T-helper 2 cell (primary cell): Measurements from ENCODE around the gene PECR.
A peak's percentile ranks its signal among the peaks of the same experiment; 100 is the strongest.
"Not testable (repeated sequence)": the region's sequence is repeated elsewhere in the genome, so short reads cannot be mapped to it uniquely, and the experiment has no call there.

Experiments
- DNase-seq, 5 experiments: peaks; one replicate each; pipeline versions ENCODE4 v3.0.0 to v3.0.0-alpha.2; 2012 to 2022

PECR gene

GRCh38 chr2:216023055-216023648, 58.5 kb downstream of the PECR start:
- peak in 2 of 5 experiments; percentile 8 to 49 for DNase-seq

GRCh38 chr2:216021768-216022565, 59.6 kb downstream of the PECR start:
- DNase-seq = no peak

DNA sequence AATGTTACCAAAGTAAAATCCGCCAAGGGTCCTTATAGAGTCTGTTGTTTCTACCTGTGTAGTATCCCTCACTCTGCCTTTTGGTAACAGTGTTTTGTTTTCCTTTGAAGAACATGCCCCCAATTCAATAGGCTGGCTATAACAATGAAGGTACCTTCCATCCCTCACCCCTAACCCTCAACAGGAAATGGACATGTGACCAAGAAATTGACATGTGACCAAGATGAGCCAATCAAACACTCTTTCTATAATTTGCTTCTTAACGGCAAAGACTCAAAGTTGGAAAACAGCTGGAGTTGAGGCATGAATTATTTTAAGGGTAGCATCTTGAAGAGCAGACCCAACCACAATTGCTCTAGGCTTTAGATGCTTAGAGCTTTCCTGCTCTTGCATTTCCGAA, 62.9 kb downstream of the PECR start:
- no peak for DNase-seq

DNA sequence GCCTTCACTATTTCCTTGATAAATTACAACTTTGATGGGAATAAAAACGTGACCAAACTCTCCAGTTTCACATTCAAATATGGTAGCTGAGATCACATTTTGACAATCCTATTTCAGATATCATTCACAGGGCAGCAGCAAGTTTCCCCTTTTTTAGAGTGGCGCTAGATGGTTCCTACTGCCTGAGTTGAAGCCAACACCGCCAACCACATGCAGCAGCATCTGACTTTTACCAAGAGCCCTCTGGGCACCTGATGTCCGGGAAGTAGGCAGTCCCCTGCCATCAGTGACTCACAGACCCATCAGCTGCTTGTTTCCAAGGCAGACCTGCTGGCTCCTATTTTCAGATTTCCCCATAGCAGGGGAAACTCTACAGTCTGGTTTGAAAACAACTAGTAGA, 64.2 kb downstream of the PECR start:
- DNase-seq = peak in 1 of 5 experiments; percentile 41

GRCh38 chr2:216016581-216016980, 65.0 kb downstream of the PECR start:
- peak in 1 of 5 experiments; percentile 45 for DNase-seq

GRCh38 chr2:216015722-216016464, 65.7 kb downstream of the PECR start:
- DNase-seq = peak in 3 of 5 experiments; percentile 29 to 87 (median 55)

- no peak for DNase-seq
Measured at GRCh38 chr2:216014986-216015385, 66.6 kb downstream of the PECR start.

DNA sequence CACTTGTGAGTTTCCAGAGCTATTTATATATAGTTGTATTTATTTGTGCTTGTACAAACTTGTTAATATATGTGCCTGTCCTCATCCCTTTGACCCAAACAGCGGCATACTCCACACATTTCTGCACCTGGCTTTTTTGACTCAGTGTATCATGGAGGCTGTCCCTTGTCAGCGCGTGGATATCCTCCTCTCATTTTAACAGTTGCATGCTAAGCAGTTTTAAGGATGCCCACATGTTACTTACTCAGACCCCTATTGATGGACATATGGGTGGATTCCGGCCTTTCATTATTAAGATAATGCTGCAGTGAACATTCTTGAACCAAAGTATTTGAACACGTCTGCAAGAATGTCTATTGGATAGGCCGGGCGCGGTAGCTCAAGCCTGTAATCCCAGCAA, 67.6 kb downstream of the PECR start:
- no peak for DNase-seq

GRCh38 chr2:216013080-216013909, 68.3 kb downstream of the PECR start, which contains the start of gene MREG:
Gene MREG (minus strand): TSS chr2:216013551. CDS start chr2:216013327, 224 bp downstream.
- peak; percentile 67 to 82 (median 76) for DNase-seq

- DNase-seq = no peak
Measured at GRCh38 chr2:216012830-216013079, 68.9 kb downstream of the PECR start.

DNA sequence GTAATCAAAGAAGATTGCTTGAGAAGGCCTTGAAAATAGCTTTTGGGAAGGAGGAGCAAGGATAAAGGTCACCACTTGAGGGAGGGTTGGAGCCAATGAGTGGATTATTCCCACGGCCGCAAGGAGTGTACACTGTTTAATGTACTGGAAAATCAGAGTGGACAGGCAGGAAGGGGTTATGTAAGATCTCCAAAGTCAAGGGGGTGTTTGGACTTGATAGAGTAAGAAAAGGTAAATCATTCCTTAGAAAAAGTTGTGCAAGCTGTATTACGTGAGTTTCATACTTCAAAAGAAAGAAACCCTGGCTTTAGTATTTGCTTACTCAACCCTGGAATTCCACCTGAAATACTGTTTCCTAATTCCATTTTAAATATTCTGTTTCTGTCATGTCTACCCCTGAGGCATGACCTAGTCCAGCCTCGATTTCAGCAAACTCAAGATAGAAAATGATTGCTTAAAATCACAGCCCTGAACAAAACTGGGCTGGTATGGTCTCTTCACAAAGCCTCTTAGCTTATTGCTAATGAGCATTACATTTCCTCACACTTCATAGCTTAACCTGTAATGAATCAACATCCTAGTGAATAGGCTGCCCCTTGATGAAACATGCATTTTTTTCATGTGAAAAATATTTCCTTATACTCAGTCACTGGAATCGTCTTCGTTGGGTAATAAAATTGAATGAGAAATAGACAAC, 69.3 kb downstream of the PECR start:
- no peak for DNase-seq

DNA sequence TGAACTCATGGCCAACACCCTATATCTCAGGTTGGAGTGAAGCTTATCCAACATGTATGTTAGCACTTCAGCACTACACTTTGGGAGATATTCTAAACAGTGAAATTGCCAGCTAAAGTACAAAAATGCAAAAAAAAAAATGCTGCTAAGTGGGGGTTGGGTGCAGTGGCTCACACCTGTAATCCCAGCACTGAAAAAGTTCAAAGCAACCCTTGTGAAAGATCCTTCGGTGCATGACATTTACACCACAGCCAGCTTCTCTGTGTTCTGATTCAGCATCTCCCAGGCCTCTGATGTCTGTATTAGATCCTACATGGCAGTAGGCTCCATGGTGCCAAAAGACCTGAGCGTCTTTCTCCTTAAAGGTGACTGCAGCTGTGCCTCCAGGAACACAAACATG, 72.4 kb downstream of the PECR start:
- DNase-seq = not testable (repeated sequence)

DNA sequence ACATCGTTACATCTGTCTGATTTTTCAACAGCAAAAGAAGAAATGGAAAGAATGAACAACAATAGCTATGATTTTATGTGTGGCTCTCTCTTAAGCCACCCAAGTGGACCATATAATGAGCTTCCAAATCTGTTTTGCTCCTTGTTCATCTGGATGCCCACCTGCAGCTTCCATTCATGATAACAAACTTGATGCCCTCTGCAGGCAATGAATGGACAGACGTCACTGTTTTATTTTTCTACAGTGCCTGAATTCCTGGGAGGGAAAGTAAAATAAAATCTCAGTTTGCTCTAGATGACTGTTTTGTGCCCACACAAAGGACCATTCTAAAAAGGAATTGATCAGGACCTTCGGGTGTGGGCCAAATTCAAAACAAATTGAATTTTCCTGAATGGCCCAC, 73.2 kb downstream of the PECR start:
- no peak for DNase-seq

GRCh38 chr2:216006164-216006663, 75.4 kb downstream of the PECR start:
- DNase-seq = peak in 3 of 5 experiments; percentile 9 to 55 (median 27)

GRCh38 chr2:216004697-216005283, 76.8 kb downstream of the PECR start:
- no peak for DNase-seq

DNA sequence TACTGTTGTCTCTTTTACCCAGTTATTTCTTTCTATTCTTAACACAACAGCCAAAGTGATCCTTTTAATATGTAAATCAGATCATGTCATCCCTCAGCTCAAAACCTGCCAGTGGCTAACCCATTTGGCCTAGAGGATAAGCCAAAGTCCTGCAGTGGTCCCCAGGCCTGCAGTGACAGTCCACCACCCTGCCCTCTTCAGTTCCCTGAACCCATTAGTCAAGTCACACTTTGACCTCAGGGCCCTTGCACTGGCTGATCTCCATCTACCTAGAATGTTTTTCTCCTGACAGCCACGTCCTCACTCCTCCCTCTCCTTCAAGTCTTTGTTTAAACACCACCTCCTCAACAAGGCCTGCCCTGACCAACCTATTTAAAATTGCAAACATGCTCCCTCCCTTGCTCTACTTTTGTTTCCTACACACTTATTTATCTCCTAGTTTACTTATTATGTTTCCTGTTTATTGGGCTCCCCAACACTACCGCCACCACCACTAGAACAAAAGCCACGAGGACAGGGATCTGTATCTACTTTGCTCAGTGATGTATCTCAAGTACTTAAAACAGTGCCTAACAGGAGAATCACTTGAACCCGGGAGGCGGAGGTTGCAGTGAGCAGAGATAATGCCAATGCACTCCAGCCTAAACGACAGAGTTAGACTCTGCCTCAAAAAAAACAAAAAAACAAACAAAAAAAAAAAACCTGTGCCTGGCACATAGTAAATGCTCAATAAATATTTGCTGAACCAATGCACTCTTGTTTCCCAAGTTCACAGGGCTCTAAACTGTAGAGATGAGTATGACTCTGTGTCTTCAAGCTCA, 77.5 kb downstream of the PECR start:
- DNase-seq = no peak

- no peak for DNase-seq
Measured at GRCh38 chr2:216002693-216003092, 78.9 kb downstream of the PECR start.

DNA sequence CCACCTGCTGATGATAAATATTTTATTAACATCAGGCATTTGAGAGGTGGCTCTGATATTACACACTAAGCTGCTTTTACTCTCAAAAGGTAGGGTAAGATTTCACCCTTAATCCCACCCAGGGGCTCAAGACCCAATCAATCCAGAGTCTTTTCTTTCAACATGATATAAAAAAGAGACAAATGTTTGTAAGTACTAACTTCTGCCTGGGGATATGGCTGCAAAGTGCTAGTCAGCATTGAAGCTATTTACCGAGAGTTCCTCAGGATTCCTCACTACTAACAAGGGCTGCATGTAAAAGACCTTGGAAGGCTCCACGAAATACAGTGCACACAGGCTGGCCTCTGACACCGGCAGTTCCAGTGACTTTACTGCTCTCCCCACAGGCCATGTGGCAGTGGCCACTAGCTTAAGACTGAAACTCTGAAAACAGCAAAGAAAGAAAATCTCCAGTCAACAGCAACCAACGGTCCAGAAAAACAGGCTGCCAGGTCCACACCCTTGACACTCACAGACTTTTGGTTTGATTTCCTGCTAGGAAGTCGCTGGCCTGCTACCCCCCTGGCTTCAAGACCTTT, 79.4 kb downstream of the PECR start:
- no peak for DNase-seq

DNA sequence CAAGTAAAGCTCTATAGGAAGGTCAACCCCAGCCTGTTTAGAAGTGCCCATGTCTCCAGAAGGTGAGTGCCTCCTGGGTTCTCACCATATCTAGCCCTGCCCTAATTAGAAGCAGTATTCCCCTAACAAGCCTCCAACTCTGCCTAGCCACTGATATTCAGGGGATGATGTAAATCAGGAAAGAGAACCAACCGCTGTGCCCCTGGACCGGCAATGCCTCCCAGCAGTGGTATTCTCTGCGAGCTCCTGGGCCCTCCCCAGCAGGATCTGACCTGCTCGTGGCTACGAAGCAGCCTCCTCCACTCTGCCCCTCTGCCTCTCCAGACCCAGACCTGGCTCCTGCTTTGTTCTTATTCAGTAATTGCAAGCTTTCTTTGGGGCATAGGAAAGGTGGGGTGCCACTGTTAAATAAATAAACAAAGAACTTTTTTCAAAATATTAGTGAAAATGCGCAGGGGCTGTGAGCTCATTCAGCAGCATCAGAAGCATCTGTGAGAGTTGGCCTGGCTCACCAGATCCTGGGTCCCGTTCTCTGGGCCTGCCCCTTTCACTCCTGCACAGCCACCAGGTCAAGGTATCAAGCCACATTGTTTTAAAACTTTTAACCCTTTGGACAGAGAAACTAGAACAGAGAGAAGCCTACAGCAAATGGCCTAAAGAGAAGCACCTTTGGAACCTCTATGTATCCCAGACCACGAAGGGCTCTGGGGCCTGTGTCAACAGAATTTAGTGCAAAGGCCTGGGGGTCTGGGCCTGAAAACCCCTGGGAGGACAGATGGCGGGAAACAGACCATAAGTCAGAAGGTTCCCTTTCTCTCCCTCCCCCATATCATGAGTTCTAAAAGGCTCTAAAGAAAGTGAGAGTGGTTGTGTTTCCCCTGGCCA, 80.2 kb downstream of the PECR start:
- no peak for DNase-seq
